ENCODE results near the gene FOXC1. TPM values are rescaled to one million over a fixed set of nuclear protein-coding genes. Genes with fewer than 3 reads are reported as not detected.

The FOXC1 gene
- polyA plus RNA-seq, 4 donors: 93.5 to 103 (median 97.4) TPM

DNA sequence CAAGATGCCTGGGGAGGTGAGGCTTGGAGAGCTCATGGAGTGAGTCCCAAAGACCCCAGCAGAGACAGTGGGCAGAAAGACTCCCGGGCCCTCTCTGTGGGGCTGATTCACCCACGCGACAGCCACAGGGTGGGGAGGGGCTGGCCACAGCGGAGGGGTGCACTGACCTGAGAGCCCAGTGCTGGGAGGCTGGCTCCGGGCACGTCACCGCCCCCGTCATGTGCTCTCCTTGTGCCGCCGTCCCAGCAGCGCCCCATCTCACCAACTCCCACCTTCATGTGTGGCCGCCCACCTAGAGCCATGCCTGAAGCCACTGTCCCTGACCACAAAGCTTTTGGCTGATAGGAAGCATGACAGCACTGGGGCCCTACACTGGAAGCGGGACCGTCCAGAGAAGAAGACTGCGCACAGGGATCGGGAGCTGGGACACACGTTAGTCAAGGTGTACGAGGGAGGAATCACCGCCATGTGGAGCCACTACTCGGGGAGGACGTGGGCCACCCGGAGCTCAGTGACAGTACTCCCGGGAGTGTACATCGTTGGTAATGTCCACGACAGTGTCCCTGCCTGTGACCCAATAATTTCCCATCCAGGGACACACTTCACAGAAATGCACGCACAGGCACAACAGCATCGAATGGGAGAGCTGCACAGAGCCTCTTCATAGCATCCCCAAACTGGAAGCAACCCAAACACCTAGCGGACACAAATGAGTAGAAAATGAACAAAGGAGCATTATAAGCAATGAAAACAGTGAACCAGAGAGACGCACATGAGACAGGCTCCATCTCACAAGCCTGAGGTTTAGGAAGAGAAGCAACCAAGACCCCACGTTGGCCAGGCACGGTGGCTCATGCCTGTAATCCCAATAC lies 28.4 kb upstream of the FOXC1 start:
- DNase-seq (ENCODE audit: low read depth in 4 of 4, low spot score in 3 of 4): no peak

DNA sequence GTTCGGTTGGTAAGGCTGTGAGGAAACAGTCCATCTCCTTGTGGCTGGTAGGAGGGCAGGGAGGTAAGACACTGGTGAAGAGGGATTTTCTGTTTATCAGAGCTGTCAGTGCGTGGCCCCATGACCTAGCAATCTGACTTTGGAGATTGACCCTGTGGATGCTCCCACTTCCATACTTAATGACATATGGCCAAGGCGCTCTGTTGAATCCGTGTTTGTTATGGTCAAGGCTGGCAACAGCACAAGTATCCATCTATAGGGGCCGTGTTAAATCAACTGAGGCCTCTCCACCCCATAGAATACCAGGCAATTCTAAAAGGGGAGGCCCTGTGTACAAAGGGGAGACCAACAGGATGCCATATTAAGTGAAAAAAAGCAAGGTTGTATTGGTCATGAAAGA lies 25.6 kb upstream of the FOXC1 start:
- DNase-seq (ENCODE audit: low read depth in 4 of 4, low spot score in 3 of 4): no peak

DNA sequence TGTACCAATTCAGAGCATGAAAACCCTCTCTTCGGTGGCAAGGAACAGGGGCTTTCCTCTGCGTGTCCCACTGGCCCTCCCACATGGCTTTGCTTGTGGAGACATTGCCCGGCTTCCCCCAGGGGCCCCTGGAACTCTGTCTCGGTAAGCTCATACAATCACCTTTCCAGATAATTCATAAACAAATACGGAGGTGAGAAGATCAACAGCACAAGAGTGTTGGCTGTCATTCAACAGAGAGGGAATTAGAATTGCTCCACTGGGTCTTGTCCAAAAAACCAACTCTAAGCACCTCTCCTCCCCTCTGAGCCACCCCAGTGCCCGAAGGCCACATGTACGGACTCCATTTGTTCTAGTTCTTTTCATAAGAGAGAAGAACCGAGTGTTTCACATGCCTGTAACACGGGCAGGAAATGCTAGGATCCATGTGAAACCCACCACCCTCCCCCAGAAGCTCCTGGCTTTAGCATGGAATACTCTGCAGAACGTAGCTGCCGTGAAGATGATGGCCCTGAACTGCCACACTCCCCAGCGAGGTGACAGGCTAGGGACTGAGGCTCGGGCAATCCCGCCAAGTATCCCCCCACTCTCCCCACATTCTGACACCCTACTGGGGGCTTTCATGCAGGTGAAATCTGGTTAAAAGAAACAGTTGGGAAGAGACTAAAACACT lies 24.6 kb upstream of the FOXC1 start:
- no peak for DNase-seq (ENCODE audit: low read depth in 4 of 4, low spot score in 3 of 4)

DNA sequence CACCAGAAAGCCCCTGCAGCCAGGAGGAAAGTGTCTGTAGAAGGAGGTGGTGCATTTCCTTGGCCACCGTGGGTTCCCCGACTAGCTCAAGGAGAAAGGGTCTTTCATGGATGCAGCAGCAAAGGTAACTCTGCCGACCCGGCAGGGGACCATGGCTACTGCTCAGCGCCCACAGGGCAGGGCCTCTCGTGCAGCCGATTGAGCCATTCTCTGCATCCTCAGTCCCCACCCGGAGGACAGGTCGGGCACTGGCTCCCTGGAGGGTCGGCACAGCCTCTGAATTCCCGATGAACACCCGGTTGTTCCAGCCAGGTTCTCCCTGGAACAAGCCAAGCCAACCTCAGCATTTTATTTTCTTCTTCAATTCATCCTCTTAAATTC lies 24.1 kb upstream of the FOXC1 start:
- no peak for DNase-seq (ENCODE audit: low read depth in 4 of 4, low spot score in 3 of 4)

DNA sequence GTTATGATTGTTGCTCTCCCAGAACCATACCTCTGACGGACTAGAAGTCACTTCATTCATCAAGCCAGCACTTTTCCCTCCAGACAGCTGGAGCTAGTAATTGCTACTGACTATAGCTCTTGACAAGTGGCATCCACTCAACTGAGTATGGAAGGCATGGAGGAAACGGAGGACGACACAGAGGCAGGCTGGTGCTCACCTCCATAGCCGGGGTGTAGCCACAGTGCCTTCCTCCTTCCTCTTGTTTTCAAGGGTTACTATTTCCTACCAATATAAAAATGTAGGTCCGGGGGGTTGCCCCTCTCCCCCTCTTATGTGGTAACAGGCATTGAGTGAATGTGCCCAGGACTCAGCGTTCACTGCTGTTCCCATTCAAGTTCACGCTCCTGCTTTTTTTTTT lies 23.5 kb upstream of the FOXC1 start:
- no peak for DNase-seq (ENCODE audit: low read depth in 4 of 4, low spot score in 3 of 4)

DNA sequence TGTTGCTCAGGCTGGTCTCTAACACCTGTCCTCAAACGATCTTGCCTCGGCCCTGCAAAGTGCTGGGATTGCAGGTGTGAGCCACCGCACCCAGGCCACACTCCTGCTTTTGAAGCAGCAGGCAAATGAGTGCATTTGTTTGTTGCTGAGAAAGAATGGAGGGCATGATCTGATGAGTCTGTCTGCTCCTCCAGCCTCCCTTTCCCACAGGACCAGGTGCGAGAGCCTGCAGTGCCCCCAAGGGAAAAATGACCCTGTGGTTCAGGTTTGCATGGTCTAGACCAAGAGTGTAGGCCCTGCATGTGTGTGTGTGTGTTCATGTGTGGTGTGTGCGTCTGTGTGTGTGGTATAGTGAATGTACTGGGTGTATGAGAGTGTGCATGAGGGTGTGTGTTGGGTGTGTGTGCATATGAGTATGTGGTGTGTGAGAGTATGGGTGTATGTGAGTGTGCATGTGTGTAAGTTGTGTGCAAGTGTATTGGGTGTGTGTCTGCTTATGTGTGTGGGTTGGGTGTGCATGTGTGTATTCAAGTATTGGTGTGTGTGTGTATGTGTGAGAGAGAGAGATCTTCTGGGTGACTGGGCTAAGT lies 22.8 kb upstream of the FOXC1 start:
- DNase-seq (ENCODE audit: low read depth in 4 of 4, low spot score in 3 of 4): no peak

DNA sequence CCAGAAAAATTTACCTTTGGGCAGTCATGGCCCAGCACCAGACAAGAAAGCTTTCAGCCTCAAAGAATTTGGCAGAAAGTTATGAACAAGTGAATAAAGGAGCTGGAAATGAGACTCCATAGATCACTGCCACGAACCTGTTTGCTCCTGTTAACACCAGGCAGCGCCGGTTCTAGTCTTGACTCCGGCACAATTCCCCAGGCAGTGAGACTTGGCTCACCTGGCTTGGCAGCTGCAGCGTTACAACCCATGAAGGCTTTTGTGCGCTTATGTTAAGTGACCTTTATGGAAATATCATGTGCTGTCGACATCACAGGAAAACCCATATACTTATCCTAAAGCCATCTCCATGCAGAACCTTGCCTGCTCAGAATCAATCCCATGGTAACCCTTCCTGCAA lies 22.2 kb upstream of the FOXC1 start:
- no peak for DNase-seq (ENCODE audit: low read depth in 4 of 4, low spot score in 3 of 4)

DNA sequence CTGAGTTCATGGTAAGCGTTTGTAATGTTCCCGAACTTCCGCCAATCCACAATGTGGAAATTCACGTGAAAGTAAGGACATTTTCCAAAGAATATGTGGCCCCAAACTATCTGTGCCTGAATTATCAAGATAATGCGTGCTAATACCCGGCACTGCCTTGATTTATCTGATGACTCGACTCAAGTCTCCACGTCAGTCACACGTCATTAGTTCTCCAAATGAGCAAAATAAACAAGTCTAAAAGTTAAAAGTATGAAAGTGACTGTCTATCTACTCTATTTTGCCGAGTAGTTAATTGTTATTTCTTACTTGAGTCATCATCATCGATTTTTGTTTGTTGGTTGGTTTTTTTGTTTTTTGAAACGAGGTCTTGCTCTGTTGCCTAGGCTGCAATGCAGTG lies 21.7 kb upstream of the FOXC1 start:
- DNase-seq (ENCODE audit: low read depth in 4 of 4, low spot score in 3 of 4): no peak

DNA sequence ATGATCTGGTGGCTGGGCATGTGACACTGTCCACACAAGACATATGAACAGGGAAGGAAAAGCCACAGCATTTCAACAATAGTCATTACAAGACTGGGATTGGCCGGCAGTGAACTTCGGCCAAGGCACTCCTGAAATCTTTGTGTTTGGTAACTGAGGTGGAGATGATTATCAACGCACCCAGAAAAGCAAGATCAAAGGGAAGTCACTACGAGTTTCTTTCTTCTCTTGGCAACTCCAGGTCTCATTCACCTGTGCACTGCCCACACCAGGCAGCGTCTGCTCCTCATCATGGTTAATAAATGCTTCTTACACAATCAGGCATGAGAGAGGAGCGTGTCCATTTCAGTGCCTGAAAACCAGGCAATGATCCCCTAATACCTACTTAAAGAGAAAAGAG lies 20.5 kb upstream of the FOXC1 start:
- no peak for DNase-seq (ENCODE audit: low read depth in 4 of 4, low spot score in 3 of 4)

DNA sequence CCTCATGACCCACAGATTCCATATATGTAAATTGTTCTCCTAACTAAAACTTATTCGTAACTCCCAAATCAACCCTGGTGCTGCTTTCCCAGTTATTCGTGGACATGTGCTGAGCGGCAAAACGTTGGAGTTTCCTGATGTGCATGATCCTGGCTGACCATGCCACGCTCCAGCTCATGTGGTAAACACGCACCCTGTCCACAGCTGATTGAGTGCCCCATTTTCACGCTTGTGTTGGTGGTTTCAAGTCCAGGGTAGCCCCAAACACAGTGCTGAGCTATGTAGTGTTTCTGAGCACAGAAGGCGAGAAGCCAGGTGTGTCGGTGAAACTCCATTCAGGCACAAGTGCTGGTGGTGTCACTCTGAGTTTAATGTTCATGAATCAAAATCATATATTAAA lies 19.1 kb upstream of the FOXC1 start:
- no peak for DNase-seq (ENCODE audit: low read depth in 4 of 4, low spot score in 3 of 4)

DNA sequence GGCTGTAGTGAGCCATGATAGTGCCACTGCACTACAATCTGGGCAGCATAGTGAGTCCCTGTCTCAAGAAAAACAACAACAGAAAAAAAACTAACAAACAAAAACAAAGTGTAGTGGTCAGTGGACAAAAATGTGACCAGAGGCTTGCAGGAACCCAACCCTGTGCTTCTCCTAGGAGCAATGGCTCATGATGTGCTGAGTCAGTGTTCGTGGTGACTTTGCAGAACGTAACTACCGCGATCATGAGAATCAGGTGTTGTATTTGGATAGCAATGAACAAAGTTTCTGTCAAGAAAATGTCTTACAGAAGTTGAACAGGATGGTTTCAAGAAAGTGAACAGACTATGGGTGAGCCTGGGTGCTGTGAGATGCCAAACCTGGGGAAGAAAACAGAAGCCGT lies 18.5 kb upstream of the FOXC1 start:
- DNase-seq (ENCODE audit: low read depth in 4 of 4, low spot score in 3 of 4): no peak

DNA sequence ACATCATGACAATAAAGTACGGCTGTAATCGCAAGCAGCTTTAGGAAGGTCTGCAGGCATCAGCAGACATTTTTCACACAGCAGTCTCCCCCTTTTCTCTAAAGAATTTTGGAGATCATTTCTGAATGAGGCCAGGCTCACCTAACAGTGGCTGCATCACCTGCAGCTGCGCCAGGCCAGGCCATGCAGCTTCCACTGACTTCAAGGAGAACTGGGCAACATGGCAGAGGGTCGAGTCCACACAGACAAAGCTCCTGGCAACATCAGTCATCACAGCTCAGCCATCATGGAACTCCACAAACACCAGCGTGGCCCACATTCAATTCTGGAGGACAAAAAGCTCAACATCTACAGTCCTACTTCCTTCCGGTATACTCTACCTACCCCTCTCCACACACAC lies 17.8 kb upstream of the FOXC1 start:
- DNase-seq (ENCODE audit: low read depth in 4 of 4, low spot score in 3 of 4): no peak

DNA sequence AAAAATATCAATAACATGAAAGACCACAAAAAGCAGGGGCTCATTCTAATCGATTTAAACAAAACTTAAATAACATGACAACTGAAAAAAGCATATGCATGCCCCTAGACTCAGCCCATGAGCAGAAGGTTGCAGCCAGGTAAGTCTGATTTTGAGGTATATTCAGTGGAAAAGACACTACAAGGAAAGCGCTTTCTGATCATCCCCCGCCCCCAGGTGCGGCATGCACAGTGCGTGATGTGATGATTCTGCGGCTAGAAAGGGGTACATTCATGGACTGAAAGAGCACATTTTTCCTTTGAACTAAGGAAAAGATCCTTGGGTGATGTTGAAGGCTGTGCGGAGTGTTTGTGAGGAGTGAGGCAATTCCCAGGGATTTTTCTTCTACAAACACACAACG lies 16.9 kb upstream of the FOXC1 start:
- no peak for DNase-seq (ENCODE audit: low read depth in 4 of 4, low spot score in 3 of 4)

DNA sequence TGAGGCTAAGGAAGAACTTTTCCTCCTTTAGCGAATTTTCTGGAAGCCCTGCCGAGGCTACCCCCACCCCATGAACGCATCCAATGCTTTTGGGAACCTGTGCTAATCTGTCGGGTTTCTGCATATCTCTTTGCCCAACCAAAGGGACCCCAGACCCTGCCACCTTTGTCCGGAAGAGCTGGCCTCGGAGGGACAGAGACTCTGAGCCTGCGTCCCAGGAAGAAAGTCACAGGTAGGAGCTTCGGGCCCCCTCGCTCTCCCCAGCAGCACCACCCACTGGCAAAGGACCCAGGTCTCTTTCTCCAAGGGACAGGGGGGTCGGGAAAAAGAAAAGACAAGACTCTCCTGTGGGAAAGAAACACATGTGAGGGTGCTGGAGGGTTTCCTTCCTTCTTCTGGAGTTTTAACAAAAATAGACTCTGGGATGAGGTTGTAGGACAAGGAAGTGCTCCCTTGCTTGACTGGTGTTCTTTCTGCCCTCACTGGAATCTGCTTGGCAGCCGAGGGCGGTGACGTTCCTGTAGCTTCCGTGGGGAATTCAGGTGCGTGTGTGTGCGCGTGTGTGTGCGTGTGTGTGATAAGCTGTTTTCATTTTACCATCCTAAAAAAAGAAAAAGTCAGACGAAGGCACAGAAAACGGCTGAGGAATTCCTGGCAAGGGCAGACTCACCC lies 16.3 kb upstream of the FOXC1 start:
- no peak for DNase-seq (ENCODE audit: low read depth in 4 of 4, low spot score in 3 of 4)

DNA sequence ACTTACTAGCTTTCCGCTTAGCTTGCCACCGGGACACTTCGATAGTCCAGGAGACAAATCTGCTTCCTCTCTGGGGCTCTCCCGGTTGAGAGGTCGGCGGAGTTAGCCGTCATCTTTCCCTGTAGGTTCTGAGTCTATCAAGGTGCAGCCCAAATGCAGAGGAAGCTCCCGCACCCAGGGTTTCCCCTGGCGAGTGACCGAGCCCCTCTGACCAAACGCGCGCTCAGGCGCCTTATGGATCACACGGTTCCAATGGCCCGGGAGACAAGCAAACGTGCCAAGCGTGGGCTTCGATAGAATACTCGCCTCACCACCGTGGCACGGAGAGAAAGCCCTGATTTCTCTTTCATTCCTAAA lies 15.8 kb upstream of the FOXC1 start:
- DNase-seq (ENCODE audit: low read depth in 4 of 4, low spot score in 3 of 4): no peak

DNA sequence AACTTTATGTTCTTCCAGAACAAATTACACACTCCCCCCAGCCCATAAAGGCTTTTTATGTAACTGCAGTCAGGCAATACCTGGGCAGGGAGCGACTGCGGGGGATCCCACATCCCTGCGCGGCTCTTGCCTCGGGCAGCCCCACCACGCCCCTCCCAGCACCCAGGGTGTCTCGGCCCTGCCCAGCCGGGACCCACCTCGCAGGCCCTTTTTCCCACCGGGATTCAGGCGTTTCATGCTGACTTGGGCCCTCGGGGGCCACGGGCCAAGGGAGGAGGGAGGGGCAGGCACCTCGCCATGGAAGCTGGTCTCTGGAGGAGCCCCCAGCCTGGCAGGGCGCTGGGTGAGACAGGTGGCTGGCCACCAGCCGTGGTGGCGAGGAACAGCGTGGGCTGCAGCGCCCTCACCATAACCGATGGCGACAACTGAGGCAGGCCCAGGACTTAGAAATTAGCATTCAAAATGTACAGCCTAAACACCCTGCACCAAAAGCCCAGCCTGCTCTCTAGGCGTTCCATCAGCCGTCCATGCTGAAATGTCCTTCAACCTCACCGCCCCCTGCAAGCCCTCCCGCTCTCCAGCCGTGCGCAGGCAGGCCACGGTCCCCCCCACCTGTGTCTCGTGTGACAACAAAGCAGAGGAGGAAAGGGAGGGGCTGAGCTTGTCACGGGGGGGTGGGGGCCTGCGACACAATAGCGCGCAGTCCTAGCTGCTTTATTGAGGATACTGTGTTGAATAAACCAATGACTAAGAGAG lies 15.1 kb upstream of the FOXC1 start:
- no peak for DNase-seq (ENCODE audit: low read depth in 4 of 4, low spot score in 3 of 4)

DNA sequence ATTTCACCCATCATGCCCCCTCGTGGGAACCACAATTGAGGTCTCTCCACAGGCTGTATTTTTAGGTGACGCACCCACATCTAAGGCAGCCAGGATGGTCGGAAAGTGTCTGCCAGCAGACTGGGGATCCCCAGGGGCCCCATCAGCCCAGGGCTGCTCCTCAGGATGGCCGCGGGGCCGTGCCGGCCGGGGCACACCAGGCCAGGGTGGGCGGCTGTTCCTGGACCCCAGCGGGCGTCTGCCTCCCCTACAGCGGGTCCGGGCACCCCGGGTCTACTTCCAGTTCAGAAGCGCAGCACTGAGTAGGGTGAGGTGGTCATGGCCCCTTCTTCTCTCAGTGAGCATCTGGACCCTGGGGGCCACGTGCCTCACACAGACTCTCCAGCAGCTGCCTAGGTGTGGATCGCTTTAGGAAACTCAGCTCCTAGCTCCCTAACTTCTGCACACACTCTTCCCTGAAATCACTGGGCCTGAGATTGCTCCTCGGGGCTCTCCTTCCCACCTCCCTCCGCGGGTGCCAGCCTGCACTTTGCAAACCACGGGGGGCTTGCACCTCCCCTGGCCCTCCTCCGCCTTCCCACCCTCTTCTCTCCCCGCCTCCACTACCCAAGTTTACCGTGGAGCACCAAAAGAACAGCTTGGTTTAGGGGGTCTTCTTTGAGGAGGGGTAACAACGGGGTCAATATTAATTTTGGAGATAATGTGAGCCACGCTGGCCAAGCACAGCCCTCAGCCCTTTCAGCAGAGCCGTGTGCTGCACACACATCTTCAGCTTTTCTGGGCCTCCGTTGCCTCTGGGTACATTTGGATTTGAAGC lies 14.2 kb upstream of the FOXC1 start:
- no peak for DNase-seq (ENCODE audit: low read depth in 4 of 4, low spot score in 3 of 4)

DNA sequence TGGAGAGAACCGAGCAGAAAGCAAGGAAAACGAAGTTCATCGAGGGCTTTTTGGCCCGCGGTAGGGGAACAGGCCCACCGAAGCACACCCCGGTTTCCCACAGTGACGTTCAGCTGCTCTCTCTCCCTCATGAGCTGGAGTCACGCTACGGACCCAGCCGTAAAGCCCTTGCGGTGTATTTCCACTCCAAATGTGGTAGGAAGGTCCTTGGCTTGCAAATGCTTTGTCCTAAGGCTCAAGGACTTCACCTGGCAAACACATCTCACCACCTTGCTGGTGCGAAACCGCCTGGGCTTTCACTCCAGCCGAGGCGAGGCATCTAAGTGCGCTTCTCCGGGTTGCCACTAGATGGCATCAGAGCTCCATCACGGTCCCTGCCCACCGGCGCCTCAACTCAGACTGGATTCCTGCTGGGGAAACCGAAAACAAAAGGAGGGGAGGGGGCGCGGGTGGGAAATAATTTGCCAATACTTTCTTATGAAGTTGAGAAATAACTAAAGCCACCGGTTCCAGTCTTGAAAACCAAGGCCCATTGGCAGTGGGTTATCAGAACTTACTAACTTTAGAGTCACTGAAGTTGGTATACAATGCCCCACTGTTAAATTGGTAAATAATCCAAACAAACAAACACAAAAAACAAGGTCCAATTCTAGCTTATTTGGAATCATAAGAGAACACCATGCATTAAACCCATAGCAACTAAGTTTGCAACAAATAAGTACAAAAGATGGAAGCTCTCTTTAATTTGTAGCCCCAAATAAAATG lies 13.4 kb upstream of the FOXC1 start:
- no peak for DNase-seq (ENCODE audit: low read depth in 4 of 4, low spot score in 3 of 4)

DNA sequence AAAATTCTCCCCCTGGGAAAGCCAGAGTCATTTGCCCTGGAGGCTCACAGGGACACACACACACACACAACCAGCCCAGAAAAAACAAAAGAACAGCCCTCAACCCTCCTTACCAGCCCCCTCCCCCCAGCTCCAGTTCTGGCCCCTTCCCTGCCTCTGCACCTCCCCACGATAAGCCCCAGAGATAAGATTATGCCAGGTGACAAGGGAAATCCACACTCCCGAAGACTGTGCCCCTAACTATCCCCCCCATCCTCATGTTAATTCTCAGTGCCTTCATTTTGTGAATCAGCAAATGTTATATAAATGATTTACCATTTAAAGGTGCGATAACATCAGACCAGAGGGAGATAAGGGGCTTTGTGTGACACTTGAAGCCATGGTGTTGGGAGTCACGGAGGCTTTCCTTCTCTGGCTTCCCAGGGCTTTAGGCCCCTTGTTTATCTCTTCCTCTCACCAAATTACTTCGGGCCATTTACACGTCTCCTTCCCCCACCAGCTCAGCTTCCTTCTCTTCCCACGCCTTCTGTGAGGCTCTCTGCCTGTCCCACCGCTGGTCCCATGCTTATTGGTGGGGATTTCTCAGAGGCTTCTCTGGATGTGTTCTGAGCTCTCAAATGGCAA lies 12.5 kb upstream of the FOXC1 start:
- no peak for DNase-seq (ENCODE audit: low read depth in 4 of 4, low spot score in 3 of 4)
